GM23338 (cell line): ENCODE data around the gene MRPS34. TPM values are rescaled to one million over a fixed set of nuclear protein-coding genes. Genes with fewer than 3 reads are reported as not detected.

Experiments used
- ATAC-seq: fragments of 200-7000 bp; cut with Tn5 transposase; 3 replicates; pipeline ENCODE4 v1.9.1; 2020
- DNase-seq: peaks from one replicate; pipeline ENCODE4 v3.0.0-alpha.2; 2015; ENCODE audit warnings: low spot score
- H2AFZ ChIP-seq: fragments of 200-600 bp; sonication (generic); 2 replicates; pipeline ENCODE4 v1.8.0; 2016; ENCODE audit warnings: antibody characterized with exemption, mild to moderate bottlenecking, moderate library complexity
- H3F3A ChIP-seq: fragments of 200-600 bp; sonication (generic); replicated peaks from 2 replicates; pipeline ENCODE4 v1.8.0; 2017; ENCODE audit warnings: antibody characterized with exemption, mixed run types, low read depth
- H3K27ac ChIP-seq: fragments of 200-600 bp; sonication (generic); 2 replicates; pipeline ENCODE4 v1.6.1; 2016; ENCODE audit warnings: low read depth
- H3K27me3 ChIP-seq: fragments of 200-600 bp; sonication (generic); 2 replicates; pipeline ENCODE4 v1.8.0; 2016; ENCODE audit warnings: mild to moderate bottlenecking, mixed run types, moderate library complexity; ENCODE audit not compliant: insufficient read depth
- H3K36me3 ChIP-seq: fragments of 200-600 bp; sonication (generic); 2 replicates; pipeline ENCODE4 v1.8.0; 2016; ENCODE audit warnings: mild to moderate bottlenecking; ENCODE audit not compliant: insufficient read depth
- H3K4me1 ChIP-seq: fragments of 200-600 bp; sonication (generic); 2 replicates; pipeline ENCODE4 v1.8.0; 2016; ENCODE audit warnings: mild to moderate bottlenecking, moderate library complexity; ENCODE audit not compliant: insufficient read depth
- H3K4me2 ChIP-seq: fragments of 200-600 bp; sonication (generic); 2 replicates; pipeline ENCODE4 v1.7.1; 2017; ENCODE audit warnings: mixed run types
- H3K4me3 ChIP-seq: fragments of 200-600 bp; sonication (generic); 2 replicates; pipeline ENCODE4 v1.6.1; 2016; ENCODE audit warnings: mixed run types
- H3K79me2 ChIP-seq: fragments of 200-600 bp; sonication (generic); replicated peaks from 2 replicates; pipeline ENCODE4 v1.8.0; 2017; ENCODE audit warnings: mild to moderate bottlenecking; ENCODE audit not compliant: insufficient read depth
- H3K9me2 ChIP-seq: fragments of 200-600 bp; sonication (generic); 2 replicates; pipeline ENCODE4 v1.8.0; 2017; ENCODE audit not compliant: insufficient read depth
- H4K20me1 ChIP-seq: fragments of 200-600 bp; sonication (generic); replicated peaks from 2 replicates; pipeline ENCODE4 v1.8.0; 2017; ENCODE audit warnings: mild to moderate bottlenecking; ENCODE audit not compliant: insufficient read depth
- H3K27ac Mint-ChIP-seq: 2 replicates; pipeline ENCODE4 v1.8.0; 2020; ENCODE audit warnings: inconsistent platforms, mild to moderate bottlenecking, moderate library complexity, mixed read lengths
- H3K27me3 Mint-ChIP-seq: 3 replicates; pipeline ENCODE4 v1.8.0; 2022; ENCODE audit warnings: low read depth, mild to moderate bottlenecking, moderate library complexity, mixed read lengths, inconsistent platforms; ENCODE audit not compliant: insufficient read depth, poor library complexity
- H3K36me3 Mint-ChIP-seq: 3 replicates; pipeline ENCODE4 v1.8.0; 2021; ENCODE audit warnings: low read depth, mild to moderate bottlenecking, inconsistent platforms, moderate library complexity, mixed read lengths
- H3K4me1 Mint-ChIP-seq: 3 replicates; pipeline ENCODE4 v1.8.0; 2020; ENCODE audit warnings: mild to moderate bottlenecking, inconsistent platforms, mixed read lengths
- H3K4me3 Mint-ChIP-seq: 3 replicates; pipeline ENCODE4 v1.8.0; 2021; ENCODE audit warnings: moderate library complexity, mild to moderate bottlenecking, inconsistent platforms, mixed read lengths
- H3K9me3 Mint-ChIP-seq: 3 replicates; pipeline ENCODE4 v1.8.0; 2020; ENCODE audit warnings: moderate library complexity, mild to moderate bottlenecking, inconsistent platforms, mixed read lengths
- CREB1 ChIP-seq: fragments of 250-450 bp; sonication (Bioruptor Pico); IDR thresholded peaks from 2 replicates; pipeline ENCODE4 v1.5.0; 2020; ENCODE audit warnings: low read depth, mild to moderate bottlenecking, moderate library complexity
- ETS1 ChIP-seq: IDR thresholded peaks from 2 replicates; pipeline ENCODE4 v1.6.1; 2016; ENCODE audit warnings: antibody characterized with exemption
- EZH2 ChIP-seq: fragments of 200-600 bp; sonication (generic); IDR thresholded peaks from one replicate; pipeline ENCODE4 v1.8.0; 2017; ENCODE audit warnings: antibody characterized with exemption, mild to moderate bottlenecking, low read depth; ENCODE audit not compliant: unreplicated experiment
- EZH2phosphoT487 ChIP-seq: fragments of 200-600 bp; sonication (generic); IDR thresholded peaks from one replicate; pipeline ENCODE4 v1.8.1; 2018; ENCODE audit warnings: antibody characterized with exemption; ENCODE audit not compliant: unreplicated experiment
- JUNB ChIP-seq: IDR thresholded peaks from one replicate; pipeline ENCODE4 v1.6.1; 2016; ENCODE audit warnings: antibody characterized with exemption; ENCODE audit not compliant: unreplicated experiment
- NANOG ChIP-seq: IDR thresholded peaks from 2 replicates; pipeline ENCODE4 v1.6.1; 2016; ENCODE audit warnings: antibody characterized with exemption, borderline replicate concordance
- STAT1 ChIP-seq: IDR thresholded peaks from one replicate; pipeline ENCODE4 v1.6.1; 2016; ENCODE audit warnings: antibody characterized with exemption; ENCODE audit not compliant: unreplicated experiment
- ZNF114 ChIP-seq: fragments of 250-450 bp; sonication (Bioruptor Pico); IDR thresholded peaks from 2 replicates; pipeline ENCODE4 v1.5.0; 2020; ENCODE audit warnings: mild to moderate bottlenecking, moderate library complexity
- ZNF331 ChIP-seq: fragments of 250-450 bp; sonication (Bioruptor Pico); IDR thresholded peaks from 2 replicates; pipeline ENCODE4 v1.5.0; 2020; ENCODE audit warnings: low read depth, mild to moderate bottlenecking, moderate library complexity
- polyA plus RNA-seq: library from polyadenylated mRNA; unstranded; fragments of >200 nt; fragmentation: Nextera tagmentation; extraction: Ambion mirVana; gene quantifications from 2 replicates; pipeline ENCODE4 v1.2.1, GENCODE V29; 2016
- total RNA-seq: library from RNA; depleted of rRNA; stranded (reverse); fragments of >200 nt; shearing (Covaris generic); gene quantifications from 2 replicates; pipeline ENCODE4 v1.2.3, GENCODE V29; 2014
- TF ChIP-seq, protein P1 (sequence below), 2 experiments: fragments of 200-600 bp in 1 of 2; sonication (generic) in 1 of 2; conservative IDR thresholded peaks; 2 replicates each; pipeline versions ENCODE4 v1.5.1 to v1.6.1; 2016 to 2017; ENCODE audit warnings: antibody characterized with exemption in 2 of 2, low read depth in 2 of 2, mild to moderate bottlenecking in 2 of 2, moderate library complexity in 1 of 2
- TF ChIP-seq, protein P2 (sequence below): IDR thresholded peaks from one replicate; pipeline ENCODE4 v1.6.1; 2018; ENCODE audit warnings: antibody characterized with exemption; ENCODE audit not compliant: unreplicated experiment

Gene MRPS34
- total and polyA plus RNA-seq, 2 experiments from 2014 or later: 248 to 391 TPM

- Histone ChIP-seq H3K27ac (no peak overlapping the region), H3K4me2 (no peak overlapping the region), H3K9me2 (no peaks in the 10 kb centered on the region), H3F3A (no peaks in the 10 kb centered on the region; the same call in 1 of the 2 replicates), H4K20me1 (no peaks in the 10 kb centered on the region; the same call in 1 of the 2 replicates), H3K36me3 (no peaks in the 10 kb centered on the region), H3K4me3 (no peak overlapping the region), H3K27me3 (no peaks in the 10 kb centered on the region), H2AFZ (no peak overlapping the region), H3K4me1 (no peaks in the 10 kb centered on the region), H3K79me2 (no peaks in the 10 kb centered on the region; the same call in 1 of the 2 replicates)
- H3K4me3 Mint-ChIP-seq: no peak overlapping the region
- H3K27me3 Mint-ChIP-seq: peaks cover 4% of the 10 kb centered on the region
- no peak for TF ChIP-seq STAT1
- no peak for TF ChIP-seq ZNF331
- TF ChIP-seq, protein P1, sequence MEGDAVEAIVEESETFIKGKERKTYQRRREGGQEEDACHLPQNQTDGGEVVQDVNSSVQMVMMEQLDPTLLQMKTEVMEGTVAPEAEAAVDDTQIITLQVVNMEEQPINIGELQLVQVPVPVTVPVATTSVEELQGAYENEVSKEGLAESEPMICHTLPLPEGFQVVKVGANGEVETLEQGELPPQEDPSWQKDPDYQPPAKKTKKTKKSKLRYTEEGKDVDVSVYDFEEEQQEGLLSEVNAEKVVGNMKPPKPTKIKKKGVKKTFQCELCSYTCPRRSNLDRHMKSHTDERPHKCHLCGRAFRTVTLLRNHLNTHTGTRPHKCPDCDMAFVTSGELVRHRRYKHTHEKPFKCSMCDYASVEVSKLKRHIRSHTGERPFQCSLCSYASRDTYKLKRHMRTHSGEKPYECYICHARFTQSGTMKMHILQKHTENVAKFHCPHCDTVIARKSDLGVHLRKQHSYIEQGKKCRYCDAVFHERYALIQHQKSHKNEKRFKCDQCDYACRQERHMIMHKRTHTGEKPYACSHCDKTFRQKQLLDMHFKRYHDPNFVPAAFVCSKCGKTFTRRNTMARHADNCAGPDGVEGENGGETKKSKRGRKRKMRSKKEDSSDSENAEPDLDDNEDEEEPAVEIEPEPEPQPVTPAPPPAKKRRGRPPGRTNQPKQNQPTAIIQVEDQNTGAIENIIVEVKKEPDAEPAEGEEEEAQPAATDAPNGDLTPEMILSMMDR (conservative IDR thresholded peaks at IDR 0.05; ENCODE audit: low read depth in 2 of 2): peak; percentile 66 to 72
- no peak overlapping the region for H3K27ac Mint-ChIP-seq
- ATAC-seq (peak; percentile 83), DNase-seq (peak; percentile 78)
- peaks cover 12% of the 10 kb centered on the region for H3K36me3 Mint-ChIP-seq
- H3K4me1 Mint-ChIP-seq: no peaks in the 10 kb centered on the region
- no peaks in the 10 kb centered on the region for H3K9me3 Mint-ChIP-seq
Observed at GRCh38 chr16:1812732-1813163, 39.8 kb upstream of the MRPS34 start.

DNA sequence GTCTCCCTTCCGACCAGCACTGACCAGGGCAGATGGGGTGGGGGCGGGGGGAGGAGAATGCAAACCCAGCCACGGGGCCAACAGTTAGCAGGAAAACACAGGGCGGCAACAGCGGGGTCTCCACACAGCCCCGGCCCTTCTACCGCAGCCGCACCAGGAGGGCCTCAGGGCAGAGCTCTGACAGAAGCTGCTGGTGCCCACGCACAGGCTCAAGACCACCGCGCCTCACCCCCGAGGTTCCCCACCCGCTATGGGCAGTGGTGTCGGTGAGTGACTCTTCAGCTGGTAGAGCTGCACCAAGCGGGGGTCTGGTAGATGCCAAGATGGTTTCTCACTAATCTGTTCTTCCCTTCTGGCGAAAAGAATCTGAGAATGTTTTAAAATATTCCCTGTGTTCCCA lies 37.6 kb upstream of the MRPS34 start:
- no peak for DNase-seq
- no peaks in the 10 kb centered on the region for H3K4me1 Mint-ChIP-seq
- H3K79me2 ChIP-seq: no peaks in the 10 kb centered on the region; the same call in 1 of the 2 replicates
- TF ChIP-seq EZH2 (no peak), NANOG (no peak), EZH2phosphoT487 (no peak), ZNF114 (no peak), ETS1 (no peak), STAT1 (no peak), CREB1 (CRISPR knock-in tag) (no peak), JUNB (no peak), ZNF331 (no peak)
- TF ChIP-seq, protein P2, sequence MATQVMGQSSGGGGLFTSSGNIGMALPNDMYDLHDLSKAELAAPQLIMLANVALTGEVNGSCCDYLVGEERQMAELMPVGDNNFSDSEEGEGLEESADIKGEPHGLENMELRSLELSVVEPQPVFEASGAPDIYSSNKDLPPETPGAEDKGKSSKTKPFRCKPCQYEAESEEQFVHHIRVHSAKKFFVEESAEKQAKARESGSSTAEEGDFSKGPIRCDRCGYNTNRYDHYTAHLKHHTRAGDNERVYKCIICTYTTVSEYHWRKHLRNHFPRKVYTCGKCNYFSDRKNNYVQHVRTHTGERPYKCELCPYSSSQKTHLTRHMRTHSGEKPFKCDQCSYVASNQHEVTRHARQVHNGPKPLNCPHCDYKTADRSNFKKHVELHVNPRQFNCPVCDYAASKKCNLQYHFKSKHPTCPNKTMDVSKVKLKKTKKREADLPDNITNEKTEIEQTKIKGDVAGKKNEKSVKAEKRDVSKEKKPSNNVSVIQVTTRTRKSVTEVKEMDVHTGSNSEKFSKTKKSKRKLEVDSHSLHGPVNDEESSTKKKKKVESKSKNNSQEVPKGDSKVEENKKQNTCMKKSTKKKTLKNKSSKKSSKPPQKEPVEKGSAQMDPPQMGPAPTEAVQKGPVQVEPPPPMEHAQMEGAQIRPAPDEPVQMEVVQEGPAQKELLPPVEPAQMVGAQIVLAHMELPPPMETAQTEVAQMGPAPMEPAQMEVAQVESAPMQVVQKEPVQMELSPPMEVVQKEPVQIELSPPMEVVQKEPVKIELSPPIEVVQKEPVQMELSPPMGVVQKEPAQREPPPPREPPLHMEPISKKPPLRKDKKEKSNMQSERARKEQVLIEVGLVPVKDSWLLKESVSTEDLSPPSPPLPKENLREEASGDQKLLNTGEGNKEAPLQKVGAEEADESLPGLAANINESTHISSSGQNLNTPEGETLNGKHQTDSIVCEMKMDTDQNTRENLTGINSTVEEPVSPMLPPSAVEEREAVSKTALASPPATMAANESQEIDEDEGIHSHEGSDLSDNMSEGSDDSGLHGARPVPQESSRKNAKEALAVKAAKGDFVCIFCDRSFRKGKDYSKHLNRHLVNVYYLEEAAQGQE: no peak
- TF ChIP-seq, protein P1 (conservative IDR thresholded peaks at IDR 0.05; ENCODE audit: low read depth in 2 of 2): no peak

More for the DNA sequence above, 37.6 kb upstream of the MRPS34 start:
- no peak overlapping the region for H3K4me3 Mint-ChIP-seq
- H3K27me3 Mint-ChIP-seq: peaks cover 4% of the 10 kb centered on the region
- Histone ChIP-seq H3K27me3 (no peaks in the 10 kb centered on the region), H3K9me2 (no peaks in the 10 kb centered on the region), H3K27ac (no peak overlapping the region), H2AFZ (no peak overlapping the region), H3K4me2 (no peak overlapping the region), H3F3A (no peaks in the 10 kb centered on the region; the same call in 1 of the 2 replicates), H3K4me3 (no peak overlapping the region), H3K4me1 (no peaks in the 10 kb centered on the region), H3K36me3 (no peaks in the 10 kb centered on the region), H4K20me1 (no peaks in the 10 kb centered on the region; the same call in 1 of the 2 replicates)
- peaks cover 30% of the 10 kb centered on the region for H3K36me3 Mint-ChIP-seq
- no peak overlapping the region for H3K27ac Mint-ChIP-seq
- H3K9me3 Mint-ChIP-seq: peaks cover 8% of the 10 kb centered on the region; the same call in 2 of the 3 replicates
- no peak for ATAC-seq
